Activated CD8-positive, alpha-beta memory T cell treated with anti-CD3 and anti-CD28 coated beads for 1 hour (primary cell): ENCODE data around the gene RBM47.

Source experiments
- DNase-seq, 2 donors: peaks; one replicate each; pipeline ENCODE4 v3.0.0-alpha.2; 2020; ENCODE audit warnings: low read depth in 1 of 2; ENCODE audit errors: extremely low read depth in 1 of 2

Gene RBM47

DNA sequence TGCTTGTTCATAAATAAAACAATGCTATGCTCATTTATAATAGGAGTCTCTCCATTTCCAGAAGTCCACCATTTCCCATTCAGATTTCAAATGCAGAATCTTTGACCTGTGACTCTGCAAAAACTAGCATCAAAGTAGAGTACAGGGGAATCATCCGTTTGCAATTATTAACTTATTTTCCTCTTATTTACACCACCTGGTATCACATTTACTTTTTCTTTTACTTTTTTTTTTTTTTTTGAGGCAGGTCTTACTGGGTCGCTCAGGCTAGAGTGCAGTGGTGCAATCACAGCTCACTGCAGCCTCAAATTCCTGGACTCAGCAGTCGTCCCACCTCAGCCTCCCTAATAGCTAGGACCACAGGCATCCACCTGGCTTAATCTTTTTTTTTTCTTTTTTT is 37.6 kb downstream of the RBM47 start:
- DNase-seq = no peak

GRCh38 chr4:40587826-40588225 is 41.8 kb downstream of the RBM47 start:
- DNase-seq = no peak

DNA sequence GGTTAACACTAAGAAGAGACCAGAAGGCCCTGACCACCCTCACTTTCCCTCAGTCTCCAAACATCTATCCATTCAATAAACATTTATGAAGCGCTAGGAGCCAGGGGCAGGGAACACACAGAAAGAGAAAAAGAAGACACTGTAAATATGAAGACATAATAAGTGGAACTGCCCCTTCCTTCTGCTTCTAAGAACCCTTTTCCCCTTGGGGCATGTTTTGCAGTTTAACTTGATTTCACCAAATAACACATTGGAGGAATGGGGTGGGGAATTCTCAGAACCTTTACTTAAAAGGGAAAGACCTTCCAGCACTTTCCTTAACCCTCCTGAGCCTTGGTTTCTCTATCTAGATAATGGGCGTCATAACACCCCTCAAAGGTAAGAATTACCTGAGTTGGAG is 42.3 kb downstream of the RBM47 start:
- DNase-seq = no peak

GRCh38 chr4:40586729-40587128 is 42.9 kb downstream of the RBM47 start:
- DNase-seq = no peak

DNA sequence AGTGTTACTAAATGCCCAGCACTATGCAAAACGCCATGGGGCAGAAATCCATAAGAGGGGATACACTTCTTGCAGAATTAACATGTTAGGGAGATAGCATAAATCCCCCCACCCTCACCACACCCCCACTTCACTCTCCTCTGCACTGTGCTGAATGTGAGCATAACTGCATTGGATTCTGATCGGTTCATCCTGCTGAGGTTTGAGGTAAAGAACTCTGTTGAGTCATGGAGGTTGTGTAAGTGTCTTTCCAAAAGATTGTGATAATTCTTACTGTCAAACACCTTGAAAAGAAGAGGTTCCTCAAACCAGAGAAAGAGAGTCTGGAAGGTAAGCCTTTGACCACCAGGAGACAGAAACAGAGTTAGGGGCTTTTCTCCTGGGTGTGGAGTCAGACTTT is 43.6 kb downstream of the RBM47 start:
- no peak for DNase-seq

- DNase-seq = no peak
Observed at GRCh38 chr4:40585201-40585799, 44.4 kb downstream of the RBM47 start.

GRCh38 chr4:40584517-40585141 is 45.0 kb downstream of the RBM47 start:
- no peak for DNase-seq

DNA sequence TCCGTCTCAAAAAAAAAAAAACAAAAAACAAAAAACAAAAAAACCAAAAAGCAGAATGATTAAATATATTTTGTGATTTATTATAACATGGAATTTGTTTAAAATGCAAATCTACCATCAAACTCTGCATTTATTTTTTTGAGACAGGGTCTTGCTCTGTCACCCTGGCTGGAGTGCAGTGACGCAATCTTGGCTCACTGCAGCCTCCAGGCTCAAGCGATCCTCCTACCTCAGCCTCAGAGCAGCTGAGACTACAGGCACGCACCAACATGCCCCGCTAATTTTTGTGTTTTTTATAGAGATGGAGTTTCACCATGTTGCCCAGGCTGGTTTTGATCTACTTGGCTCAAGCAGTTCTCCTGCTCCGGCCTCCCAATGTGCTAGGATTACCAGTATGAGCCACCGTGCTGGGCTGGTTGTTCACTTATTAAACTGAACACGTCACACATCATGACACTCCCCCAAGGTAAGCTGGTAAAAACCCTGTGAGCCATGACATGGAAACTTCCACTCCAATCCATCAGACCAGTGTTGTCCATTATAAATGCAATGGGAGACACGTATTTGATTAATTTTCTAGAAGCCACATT is 45.7 kb downstream of the RBM47 start:
- DNase-seq = no peak

- DNase-seq = no peak
Observed at GRCh38 chr4:40582413-40582812, 47.3 kb downstream of the RBM47 start.

DNA sequence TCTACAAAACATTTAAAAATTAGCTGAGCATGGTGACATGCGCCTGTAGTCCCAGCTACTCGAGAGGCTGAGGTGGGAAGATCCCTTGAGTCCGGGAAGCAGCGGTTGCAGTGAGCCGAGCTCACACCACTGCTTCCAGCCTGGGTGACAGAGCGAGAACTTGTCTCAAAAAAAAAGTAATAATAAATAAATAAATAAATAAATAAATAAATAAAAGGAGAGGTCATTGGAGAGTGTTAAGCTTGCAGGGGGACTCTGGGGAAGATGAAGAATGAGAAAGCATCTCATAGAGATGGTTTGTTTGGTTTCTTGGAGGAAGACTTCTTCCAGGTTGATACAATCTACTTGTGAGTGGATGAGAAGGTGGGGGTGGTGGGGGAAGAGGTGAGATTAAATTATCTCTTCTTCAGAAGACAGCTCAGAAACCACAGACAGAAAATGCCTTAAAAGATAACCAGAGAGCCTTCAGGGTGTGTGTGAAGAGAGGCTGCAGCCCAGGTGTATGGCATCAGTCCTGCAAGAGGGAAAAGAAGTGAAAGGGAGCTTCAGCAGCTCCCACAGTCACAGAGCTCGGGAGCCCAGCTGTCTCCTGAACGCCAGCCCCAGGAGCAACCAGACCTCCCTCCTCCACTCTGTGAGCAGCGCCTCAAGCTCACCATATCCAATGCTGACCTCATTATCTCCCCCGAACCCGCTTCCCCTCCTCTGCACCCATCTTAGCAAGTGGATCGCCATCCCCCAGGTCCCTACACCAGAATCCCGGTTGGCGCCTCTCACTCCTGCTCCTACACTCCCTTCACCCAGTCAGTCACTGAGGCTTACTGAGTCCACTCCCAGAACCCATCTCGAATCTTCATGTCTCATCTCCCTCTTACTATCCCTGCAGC is 48.2 kb downstream of the RBM47 start:
- no peak for DNase-seq

GRCh38 chr4:40579983-40580382 is 49.7 kb downstream of the RBM47 start:
- DNase-seq = no peak

DNA sequence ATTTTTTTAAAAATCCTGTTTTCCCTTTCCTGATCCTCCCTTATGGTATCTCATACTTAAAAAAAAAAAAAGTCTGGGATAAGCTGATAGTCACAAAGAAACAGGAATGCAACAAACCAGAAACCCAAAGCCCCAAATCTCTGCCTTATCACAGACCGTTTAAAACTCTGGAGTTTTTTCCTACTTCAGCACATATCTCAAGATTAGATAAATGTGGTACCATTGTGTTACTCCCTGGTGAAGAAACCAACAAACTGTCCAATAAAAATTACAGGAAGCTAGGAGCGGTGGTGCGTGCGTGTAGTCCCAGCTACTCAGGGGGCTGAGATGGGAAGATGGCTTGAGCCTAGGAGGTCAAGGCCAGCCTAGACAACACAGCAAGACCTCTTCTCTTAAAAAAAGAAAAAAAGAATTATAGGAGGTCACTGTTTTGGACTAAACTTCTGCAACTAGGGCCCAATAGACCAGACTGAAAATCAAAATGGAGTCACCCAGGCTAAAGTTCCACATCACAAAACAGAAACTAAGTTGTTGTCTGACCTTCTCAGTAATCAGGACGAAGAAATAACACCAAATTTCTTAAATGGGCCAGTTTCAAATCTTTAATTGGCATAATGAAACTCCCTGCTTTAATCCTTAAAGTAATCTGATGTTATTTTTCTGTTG is 51.9 kb downstream of the RBM47 start:
- no peak for DNase-seq

DNA sequence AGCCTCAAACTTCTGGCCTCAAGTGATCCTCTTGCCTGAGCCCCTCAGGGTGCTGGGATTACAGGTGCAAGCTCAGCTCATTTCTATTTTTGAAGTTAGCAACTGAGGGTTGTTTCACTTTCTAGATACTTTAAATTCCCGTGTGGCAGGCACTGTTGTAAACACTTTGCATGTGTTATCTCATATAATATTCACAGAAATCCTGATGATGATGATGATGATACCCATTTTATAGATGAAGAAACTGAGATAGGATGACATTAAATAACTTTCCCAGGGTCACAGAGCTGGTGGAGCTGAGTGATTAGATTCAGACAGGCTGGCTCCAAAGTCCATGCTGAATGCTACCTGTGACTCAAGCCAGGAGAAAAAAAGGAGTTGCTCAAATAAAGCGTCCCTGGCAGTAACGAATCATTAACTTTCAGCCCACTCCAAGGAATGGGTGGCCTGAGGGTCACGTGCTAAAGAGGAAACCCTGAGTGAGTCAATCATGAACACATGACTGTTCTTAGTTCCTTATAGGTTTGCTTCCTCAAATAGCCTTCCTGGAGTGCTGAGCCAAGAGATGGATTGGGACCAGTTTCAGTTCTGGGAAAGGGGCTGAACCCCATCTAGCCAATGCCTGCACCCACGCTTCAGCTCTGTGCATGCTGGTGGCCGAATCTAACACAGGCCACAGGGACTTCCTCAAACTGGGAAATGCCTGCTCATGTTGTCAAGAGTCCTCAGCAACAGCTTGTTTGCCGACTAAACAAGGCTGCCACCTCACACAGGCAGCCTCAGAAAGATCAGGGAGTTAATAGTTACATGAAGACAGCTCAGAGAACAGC is 52.8 kb downstream of the RBM47 start:
- DNase-seq = no peak

GRCh38 chr4:40575846-40576245 is 53.8 kb downstream of the RBM47 start:
- DNase-seq = no peak

- DNase-seq = no peak
Observed at GRCh38 chr4:40573593-40574311, 55.9 kb downstream of the RBM47 start.

- no peak for DNase-seq
Observed at GRCh38 chr4:40572692-40573310, 56.9 kb downstream of the RBM47 start.

DNA sequence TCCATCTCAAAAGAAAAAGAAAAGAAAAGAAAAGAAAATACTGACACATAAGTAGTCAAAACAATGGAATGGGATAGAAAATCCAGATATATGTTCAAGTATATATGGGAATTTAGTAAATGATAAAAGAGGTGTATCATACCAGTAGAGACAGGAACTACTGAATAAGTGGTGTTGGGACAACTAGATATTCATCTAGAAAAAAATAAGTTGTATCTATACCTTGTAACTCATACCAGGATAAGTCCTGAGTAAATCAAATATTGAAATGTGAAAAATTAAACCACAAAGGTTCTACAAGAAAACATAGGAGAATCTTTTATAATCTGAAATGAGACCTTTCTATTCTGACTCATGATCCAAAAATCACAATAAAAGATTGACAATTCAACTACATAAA is 58.5 kb downstream of the RBM47 start:
- no peak for DNase-seq

DNA sequence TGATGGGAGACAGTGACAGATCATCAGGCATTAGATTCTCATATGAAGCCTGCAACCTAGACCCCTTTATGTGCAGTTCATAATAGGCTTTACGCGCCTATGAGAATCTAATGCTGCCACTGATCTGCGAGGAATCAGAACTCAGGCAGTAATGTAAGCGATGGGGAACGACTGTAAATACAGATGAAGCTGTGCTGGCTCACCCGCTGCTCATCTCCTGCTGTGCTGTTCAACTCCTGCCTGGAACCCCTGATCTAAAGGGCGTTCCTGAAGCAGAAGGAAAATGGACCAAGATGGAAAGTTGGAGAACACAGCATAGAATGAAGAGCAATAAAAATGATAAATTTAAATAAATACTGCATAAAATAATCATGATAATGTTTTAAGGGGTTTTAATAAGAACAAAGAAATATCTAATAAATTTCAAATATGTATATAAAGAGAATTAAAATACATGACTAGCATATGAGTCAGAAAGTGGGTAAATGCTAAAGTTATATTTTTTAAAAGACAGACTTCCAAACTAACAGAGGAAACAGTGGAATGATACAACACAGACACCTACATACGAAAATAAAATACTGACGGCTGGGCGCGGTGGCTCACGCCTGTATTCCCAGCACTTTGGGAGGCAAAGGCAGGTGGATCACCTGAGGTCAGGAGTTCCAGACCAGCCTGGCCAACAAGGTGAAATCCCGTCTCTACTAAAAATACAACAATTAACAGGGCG is 59.2 kb downstream of the RBM47 start:
- no peak for DNase-seq
